OCI-LY7 (cell line): Measurements from ENCODE around the gene CUBN.

Experiments
- CTCF ChIP-seq: fragments of 200-600 bp; sonication (generic); conservative IDR thresholded peaks from 2 replicates; pipeline ENCODE4 v1.5.1; 2014; ENCODE audit warnings: mild to moderate bottlenecking, antibody characterized with exemption, low read length, moderate library complexity, mixed read lengths
- EZH2phosphoT487 ChIP-seq: fragments of 200-600 bp; sonication (generic); IDR thresholded peaks from 2 replicates; pipeline ENCODE4 v1.6.1; 2018; ENCODE audit warnings: low read depth, borderline replicate concordance, mild to moderate bottlenecking, mixed run types, antibody characterized with exemption, low read length, moderate library complexity, mixed read lengths

GRCh38 chr10:17123961-17124360 lies 5.7 kb downstream of the CUBN start:
- no peak for TF ChIP-seq CTCF
- TF ChIP-seq EZH2phosphoT487, result no peak
